ENCODE data around the gene CDC27.
"Not testable (repeated sequence)": the region's sequence is repeated elsewhere in the genome, so short reads cannot be mapped to it uniquely, and the experiment has no call there.

Gene CDC27

DNA sequence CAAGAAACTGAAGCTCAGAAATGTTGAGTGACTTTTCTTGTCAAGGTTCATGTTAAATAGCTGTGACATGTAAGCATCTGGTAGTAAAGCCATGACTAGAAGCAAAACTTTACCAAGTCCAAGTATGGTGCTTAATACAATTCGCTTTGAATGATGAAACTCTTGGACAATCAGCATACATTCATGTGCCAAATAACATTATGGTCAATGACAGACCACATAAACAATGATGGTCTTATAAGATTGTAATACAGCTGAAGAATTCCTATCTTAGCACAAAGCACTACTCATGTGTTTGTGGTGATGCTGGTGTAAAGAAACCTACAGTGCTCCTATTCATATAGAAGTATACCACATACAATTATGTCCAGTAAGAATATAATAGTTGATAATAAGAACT is 112.9 kb downstream of the CDC27 start:
- Histone ChIP-seq H3K27me3 (ENCODE audit: insufficient read depth, low read length) (no peaks in the 10 kb centered on the region), H3K4me3 (ENCODE audit: low read length) (no peak overlapping the region), H3K36me3 (ENCODE audit: insufficient read depth, low read depth, low read length) (no peaks in the 10 kb centered on the region; the same call in 1 of the 2 replicates), H3K9ac (ENCODE audit: low read depth, low read length) (no peak overlapping the region), H3K27ac (ENCODE audit: low read length) (no peak overlapping the region), H3K9me3 (ENCODE audit: insufficient read depth, low read depth, low read length) (no peaks in the 10 kb centered on the region), H3K4me1 (ENCODE audit: insufficient read depth, low read length) (no peaks in the 10 kb centered on the region)

DNA sequence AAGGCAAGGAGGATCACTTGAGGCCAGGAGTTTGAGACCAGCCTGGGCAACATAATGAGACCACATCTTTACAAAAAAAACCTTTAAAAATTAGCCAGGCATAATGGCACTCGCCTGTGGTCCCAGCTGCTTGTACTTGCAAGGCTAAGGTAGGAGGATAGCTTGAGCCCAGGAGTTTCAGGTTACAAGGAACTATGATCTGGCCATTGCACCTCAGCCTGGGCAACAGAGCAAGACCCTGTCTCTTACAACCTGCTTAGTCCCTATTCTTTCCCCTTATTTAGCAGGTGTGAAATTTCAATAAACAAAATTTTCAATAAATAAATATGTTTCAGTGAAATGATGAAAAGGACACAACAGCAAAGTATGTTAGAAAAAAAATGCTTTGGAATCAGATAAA is 114.7 kb downstream of the CDC27 start:
- H3K27ac ChIP-seq (ENCODE audit: low read length); H3K4me1 ChIP-seq (ENCODE audit: insufficient read depth, low read length); H3K9me3 ChIP-seq (ENCODE audit: insufficient read depth, low read depth, low read length); H3K9ac ChIP-seq (ENCODE audit: low read depth, low read length); H3K27me3 ChIP-seq (ENCODE audit: insufficient read depth, low read length); H3K4me3 ChIP-seq (ENCODE audit: low read length); H3K36me3 ChIP-seq (ENCODE audit: insufficient read depth, low read depth, low read length): not testable (repeated sequence)

DNA sequence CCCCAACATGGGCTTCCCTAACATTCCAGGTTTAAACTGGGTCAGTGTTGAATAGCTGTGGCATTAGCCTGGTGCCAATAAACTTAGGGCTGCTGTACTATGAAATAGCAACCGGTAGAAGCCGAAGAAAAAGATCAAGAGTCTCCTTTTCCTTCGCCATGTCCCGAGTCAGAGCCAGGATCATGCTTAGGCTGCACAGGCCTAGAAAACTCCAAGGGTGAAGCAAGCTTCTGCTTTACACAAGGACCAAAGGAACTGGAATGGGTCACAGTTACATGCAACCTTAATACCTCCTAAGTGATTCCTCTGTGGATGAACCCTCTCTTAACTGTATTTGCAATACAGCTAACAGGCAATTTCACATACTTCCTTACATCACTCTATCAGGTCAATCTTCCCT is 115.5 kb downstream of the CDC27 start:
- not testable (repeated sequence) for H3K27ac ChIP-seq (ENCODE audit: low read length); H3K9me3 ChIP-seq (ENCODE audit: insufficient read depth, low read depth, low read length); H3K27me3 ChIP-seq (ENCODE audit: insufficient read depth, low read length); H3K36me3 ChIP-seq (ENCODE audit: insufficient read depth, low read depth, low read length); H3K4me3 ChIP-seq (ENCODE audit: low read length); H3K9ac ChIP-seq (ENCODE audit: low read depth, low read length); H3K4me1 ChIP-seq (ENCODE audit: insufficient read depth, low read length)

DNA sequence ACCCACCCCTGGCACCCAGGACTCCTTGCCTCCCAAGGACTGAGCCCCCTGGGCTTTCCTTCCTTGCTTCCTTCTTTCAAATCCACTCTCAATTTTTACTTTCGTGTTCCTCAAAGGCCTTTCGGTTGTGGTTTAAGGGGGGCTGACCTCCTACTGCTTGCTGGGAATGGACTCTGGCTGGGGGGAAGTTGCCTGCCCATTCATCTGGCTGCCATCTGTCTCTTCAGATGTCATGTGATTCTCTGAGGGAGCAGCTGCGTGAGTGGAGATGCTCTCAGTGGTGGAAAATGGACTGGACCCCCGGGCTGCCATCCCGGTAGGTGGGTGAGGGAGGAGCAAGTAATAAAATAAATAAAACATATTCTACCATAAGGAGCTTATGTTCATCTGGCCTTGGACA is 116.2 kb downstream of the CDC27 start:
- H3K27ac ChIP-seq (ENCODE audit: low read length): no peak overlapping the region
- no peak overlapping the region for H3K4me3 ChIP-seq (ENCODE audit: low read length)
- no peaks in the 10 kb centered on the region; the same call in 1 of the 2 replicates for H3K4me1 ChIP-seq (ENCODE audit: insufficient read depth, low read length)
- H3K27me3 ChIP-seq (ENCODE audit: insufficient read depth, low read length): no peaks in the 10 kb centered on the region
- no peaks in the 10 kb centered on the region for H3K36me3 ChIP-seq (ENCODE audit: insufficient read depth, low read depth, low read length)
- H3K9me3 ChIP-seq (ENCODE audit: insufficient read depth, low read depth, low read length): no peaks in the 10 kb centered on the region
- no peak overlapping the region for H3K9ac ChIP-seq (ENCODE audit: low read depth, low read length)

DNA sequence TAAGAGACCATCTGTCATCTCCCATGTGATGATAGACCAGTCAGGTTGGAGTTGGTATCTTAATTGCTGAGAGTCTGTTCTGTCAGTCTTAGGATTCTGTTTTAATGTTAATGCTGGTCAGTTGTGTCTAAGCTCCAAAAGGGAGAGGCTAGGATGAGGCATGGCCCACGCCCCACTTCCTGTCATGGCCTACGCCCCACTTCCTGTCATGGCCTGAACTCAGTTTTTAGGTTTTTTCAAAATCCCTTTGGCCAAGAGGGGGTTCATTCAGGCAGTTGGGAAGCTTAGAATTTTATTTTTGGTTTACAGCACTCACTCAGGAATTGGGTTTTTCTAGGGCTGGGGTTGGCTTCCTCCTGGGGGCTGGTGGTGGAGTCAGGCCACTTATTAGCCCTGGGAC is 117.9 kb downstream of the CDC27 start:
- H3K27ac ChIP-seq (ENCODE audit: low read length); H3K9me3 ChIP-seq (ENCODE audit: insufficient read depth, low read depth, low read length); H3K36me3 ChIP-seq (ENCODE audit: insufficient read depth, low read depth, low read length); H3K9ac ChIP-seq (ENCODE audit: low read depth, low read length); H3K27me3 ChIP-seq (ENCODE audit: insufficient read depth, low read length); H3K4me1 ChIP-seq (ENCODE audit: insufficient read depth, low read length); H3K4me3 ChIP-seq (ENCODE audit: low read length): not testable (repeated sequence)

DNA sequence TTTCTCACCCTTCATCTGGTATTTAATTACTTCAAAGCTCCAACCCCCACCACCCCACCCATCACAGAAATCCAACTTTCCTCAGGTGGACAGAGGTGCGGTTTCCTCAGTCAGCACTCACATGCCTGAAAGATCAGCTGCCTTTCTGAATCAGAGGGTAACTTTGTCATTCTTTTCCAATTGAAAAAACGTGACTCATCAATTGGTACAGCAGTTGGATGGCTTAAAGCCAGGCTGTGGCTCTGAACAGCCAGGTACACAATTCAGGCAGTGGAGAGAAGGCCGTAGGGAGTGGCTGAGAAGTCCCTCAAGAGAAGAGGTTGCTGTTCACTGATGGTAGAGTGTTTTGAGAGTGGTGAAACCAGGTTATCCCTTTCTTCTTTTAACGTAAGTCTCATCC is 118.8 kb downstream of the CDC27 start:
- H3K27ac ChIP-seq (ENCODE audit: low read length); H3K9ac ChIP-seq (ENCODE audit: low read depth, low read length); H3K9me3 ChIP-seq (ENCODE audit: insufficient read depth, low read depth, low read length); H3K27me3 ChIP-seq (ENCODE audit: insufficient read depth, low read length); H3K36me3 ChIP-seq (ENCODE audit: insufficient read depth, low read depth, low read length); H3K4me3 ChIP-seq (ENCODE audit: low read length): not testable (repeated sequence)
- peaks cover 12% of the 10 kb centered on the region; the same call in 1 of the 2 replicates for H3K4me1 ChIP-seq (ENCODE audit: insufficient read depth, low read length)

Data from iPS-20b (cell line).